Naive thymus-derived CD8-positive, alpha-beta T cell (primary cell): ENCODE data around the gene BRIX1. TPM values are rescaled to one million over a fixed set of nuclear protein-coding genes. Genes with fewer than 3 reads are reported as not detected.
"Not testable (repeated sequence)": the region's sequence is repeated elsewhere in the genome, so short reads cannot be mapped to it uniquely, and the experiment has no call there.

ENCODE experiments used
- ATAC-seq, 2 donors: fragments of 150-1000 bp; cut with Tn5 transposase in 1 of 2; sonication (Bioruptor Pico), chemical (Tn5 transposase) in 1 of 2; 1 replicate in 1 of 2; 2 replicates in 1 of 2; pipeline ENCODE4 v1.10.0; 2021; ENCODE audit warnings: mild to moderate bottlenecking in 2 of 2, moderate library complexity in 2 of 2
- POLR2A ChIA-PET: fragments of 350-600 bp; sonication (Branson Sonifier 250); formaldehyde crosslinking; loops from one replicate; lab custom pipeline; 2021; ENCODE audit warnings: antibody characterized with exemption; lab: Charles Lee
- DNase-seq, 10 donors: peaks; one replicate each; pipeline versions ENCODE4 v3.0.0 to v3.0.0-alpha.2; 2020 to 2022
- H3K27ac Mint-ChIP-seq, 10 donors: one replicate each; pipeline ENCODE4 v1.8.0; 2020 to 2022; ENCODE audit warnings: mild to moderate bottlenecking in 10 of 10, mixed read lengths in 10 of 10, moderate library complexity in 4 of 10, inconsistent platforms in 1 of 10
- H3K27me3 Mint-ChIP-seq, 5 donors: one replicate each; pipeline ENCODE4 v1.8.0; 2021 to 2022; ENCODE audit warnings: mixed read lengths in 5 of 5
- H3K36me3 Mint-ChIP-seq, 3 donors: one replicate each; pipeline ENCODE4 v1.8.0; 2020 to 2022; ENCODE audit warnings: mixed read lengths in 3 of 3, mild to moderate bottlenecking in 2 of 3, inconsistent platforms in 1 of 3
- H3K4me1 Mint-ChIP-seq, 4 donors: one replicate each; pipeline ENCODE4 v1.8.0; 2021 to 2022; ENCODE audit warnings: mixed read lengths in 4 of 4
- H3K4me3 Mint-ChIP-seq, 10 donors: one replicate each; pipeline ENCODE4 v1.8.0; 2020 to 2022; ENCODE audit warnings: mild to moderate bottlenecking in 10 of 10, mixed read lengths in 10 of 10, moderate library complexity in 6 of 10, inconsistent platforms in 1 of 10
- H3K9me3 Mint-ChIP-seq, 9 donors: one replicate each; pipeline ENCODE4 v1.8.0; 2020 to 2022; ENCODE audit warnings: mixed read lengths in 9 of 9, mild to moderate bottlenecking in 3 of 9, inconsistent platforms in 1 of 9, moderate library complexity in 1 of 9
- polyA plus RNA-seq, 3 donors: library from polyadenylated mRNA; unstranded; fragments of 300-500 nt; fragmentation: Illumina TruSeq; gene quantifications; one replicate each; pipeline ENCODE4 v1.2.3, GENCODE V29; 2021
- total RNA-seq, 8 experiments: library from RNA in 2 of 8; stranded (reverse) in 2 of 8; gene quantifications; one replicate each; pipeline ENCODE4 v1.2.3 and lab custom pipeline; 2021 to 2026

The BRIX1 gene
- total and polyA plus RNA-seq, 5 experiments from 2014 or later = 36.8 to 49.9 (median 43.4) TPM

- Mint-ChIP-seq H3K4me1 (peaks cover 23 to 44% (median 36%) of the 10 kb centered on the region in 4 donors), H3K36me3 (peaks cover 0 to 43% (median 5%) of the 10 kb centered on the region in 3 donors), H3K27ac (no peak overlapping the region), H3K9me3 (no peaks in the 10 kb centered on the region), H3K4me3 (no peak overlapping the region), H3K27me3 (no peaks in the 10 kb centered on the region)
- no peak for DNase-seq
- POLR2A ChIA-PET = interaction anchor here (0.7 to 1.6 kb wide), 2 partner anchors 17 to 271 kb away, joined by 6 to 7 read pairs; partner anchors contain the start of genes BRIX1 and RAD1
- ATAC-seq = no peak
Observed at GRCh38 chr5:34932947-34933346, 17.4 kb downstream of the BRIX1 start.

- POLR2A ChIA-PET = interaction anchor here (0.7 kb wide), 1 partner anchor 762 kb away, joined by 6 read pairs; no protein-coding TSS in a partner anchor
- Mint-ChIP-seq H3K9me3 (no peaks in the 10 kb centered on the region), H3K27ac (peak overlapping the region in 1 of 10 donors; percentile 58), H3K36me3 (peaks cover 15 to 78% (median 26%) of the 10 kb centered on the region in 3 donors), H3K4me3 (no peak overlapping the region), H3K27me3 (no peaks in the 10 kb centered on the region), H3K4me1 (no peaks in the 10 kb centered on the region)
- ATAC-seq = no peak
- DNase-seq = no peak
Observed at GRCh38 chr5:34941936-34942335, 26.4 kb downstream of the BRIX1 start.

GRCh38 chr5:34944044-34944443 is 28.5 kb downstream of the BRIX1 start:
- peaks cover 10 to 78% (median 22%) of the 10 kb centered on the region in 3 donors for H3K36me3 Mint-ChIP-seq
- DNase-seq = no peak
- H3K4me3 Mint-ChIP-seq = no peak overlapping the region
- no peaks in the 10 kb centered on the region for H3K9me3 Mint-ChIP-seq
- peaks cover 0 to 2% (median 0%) of the 10 kb centered on the region in 4 donors for H3K4me1 Mint-ChIP-seq
- no peak for ATAC-seq
- POLR2A ChIA-PET = no interaction called here
- peak overlapping the region in 1 of 10 donors; percentile 23 for H3K27ac Mint-ChIP-seq
- H3K27me3 Mint-ChIP-seq = no peaks in the 10 kb centered on the region

- DNase-seq (no peak), ATAC-seq (no peak)
- Mint-ChIP-seq H3K27me3 (no peaks in the 10 kb centered on the region), H3K27ac (no peak overlapping the region), H3K9me3 (no peaks in the 10 kb centered on the region), H3K36me3 (peaks cover 10 to 79% (median 23%) of the 10 kb centered on the region in 3 donors), H3K4me1 (peaks cover 0 to 2% (median 0%) of the 10 kb centered on the region in 4 donors), H3K4me3 (no peak overlapping the region)
- POLR2A ChIA-PET = no interaction called here
Observed at GRCh38 chr5:34944460-34945047, 29.0 kb downstream of the BRIX1 start.

- DNase-seq = no peak
- H3K27me3 Mint-ChIP-seq = no peaks in the 10 kb centered on the region
- peaks cover 0 to 8% (median 0%) of the 10 kb centered on the region in 4 donors for H3K4me1 Mint-ChIP-seq
- H3K27ac Mint-ChIP-seq = peak overlapping the region in 1 of 10 donors; percentile 23
- H3K4me3 Mint-ChIP-seq = no peak overlapping the region
- ATAC-seq = no peak
- POLR2A ChIA-PET = no interaction called here
- peaks cover 0 to 42% (median 15%) of the 10 kb centered on the region in 3 donors for H3K36me3 Mint-ChIP-seq
- H3K9me3 Mint-ChIP-seq = no peaks in the 10 kb centered on the region
Observed at GRCh38 chr5:34957321-34957720, 41.8 kb downstream of the BRIX1 start.

GRCh38 chr5:34957857-34958690 is 42.6 kb downstream of the BRIX1 start:
- H3K36me3 Mint-ChIP-seq = peaks cover 0 to 36% (median 15%) of the 10 kb centered on the region in 3 donors
- POLR2A ChIA-PET = no interaction called here
- DNase-seq (peak in 1 of 10 donors; percentile 7), ATAC-seq (peak; percentile 52 to 53)
- H3K4me1 Mint-ChIP-seq = peaks cover 0 to 8% (median 0%) of the 10 kb centered on the region in 4 donors
- peak overlapping the region in 6 of 10 donors; percentile 27 to 69 (median 36) for H3K27ac Mint-ChIP-seq
- H3K27me3 Mint-ChIP-seq = no peaks in the 10 kb centered on the region
- no peak overlapping the region for H3K4me3 Mint-ChIP-seq
- H3K9me3 Mint-ChIP-seq = no peaks in the 10 kb centered on the region

- DNase-seq = no peak
- Mint-ChIP-seq H3K4me3 (no peak overlapping the region), H3K27ac (peak overlapping the region in 6 of 10 donors; percentile 7 to 46 (median 26)), H3K27me3 (no peaks in the 10 kb centered on the region), H3K36me3 (peaks cover 0 to 24% (median 12%) of the 10 kb centered on the region in 3 donors), H3K9me3 (no peaks in the 10 kb centered on the region), H3K4me1 (peaks cover 0 to 8% (median 0%) of the 10 kb centered on the region in 4 donors)
- POLR2A ChIA-PET = no interaction called here
- no peak for ATAC-seq
Observed at GRCh38 chr5:34959323-34959722, 43.8 kb downstream of the BRIX1 start.

- ATAC-seq (no peak), DNase-seq (no peak)
- Mint-ChIP-seq H3K27me3 (no peaks in the 10 kb centered on the region), H3K4me1 (peaks cover 0 to 1% (median 0%) of the 10 kb centered on the region in 4 donors), H3K9me3 (peaks cover 4 to 15% (median 11%) of the 10 kb centered on the region in 9 donors), H3K36me3 (peaks cover 3 to 15% (median 11%) of the 10 kb centered on the region in 3 donors), H3K4me3 (no peak overlapping the region), H3K27ac (no peak overlapping the region)
- POLR2A ChIA-PET = no interaction called here
Observed at GRCh38 chr5:34967540-34967939, 52.0 kb downstream of the BRIX1 start.

GRCh38 chr5:34968258-34968657 is 52.7 kb downstream of the BRIX1 start:
- H3K4me1 Mint-ChIP-seq = peaks cover 0 to 1% (median 0%) of the 10 kb centered on the region in 4 donors
- peaks cover 3 to 15% (median 11%) of the 10 kb centered on the region in 3 donors for H3K36me3 Mint-ChIP-seq
- peaks cover 4 to 15% (median 11%) of the 10 kb centered on the region in 9 donors for H3K9me3 Mint-ChIP-seq
- ATAC-seq = no peak
- POLR2A ChIA-PET = no interaction called here
- no peak for DNase-seq
- no peak overlapping the region for H3K4me3 Mint-ChIP-seq
- H3K27me3 Mint-ChIP-seq = no peaks in the 10 kb centered on the region
- H3K27ac Mint-ChIP-seq = no peak overlapping the region

- Mint-ChIP-seq H3K27ac (no peak overlapping the region), H3K27me3 (peaks cover 0 to 2% (median 0%) of the 10 kb centered on the region in 5 donors), H3K36me3 (peaks cover 3 to 15% (median 11%) of the 10 kb centered on the region in 3 donors), H3K4me3 (no peak overlapping the region), H3K4me1 (no peaks in the 10 kb centered on the region), H3K9me3 (peaks cover 4 to 13% (median 10%) of the 10 kb centered on the region in 9 donors)
- DNase-seq (no peak), ATAC-seq (no peak)
- POLR2A ChIA-PET = no interaction called here
Observed at GRCh38 chr5:34970552-34970951, 55.0 kb downstream of the BRIX1 start.

- H3K4me3 Mint-ChIP-seq, H3K36me3 Mint-ChIP-seq, H3K9me3 Mint-ChIP-seq, DNase-seq, H3K4me1 Mint-ChIP-seq, H3K27ac Mint-ChIP-seq, H3K27me3 Mint-ChIP-seq, POLR2A ChIA-PET, ATAC-seq: not testable (repeated sequence)
Observed at GRCh38 chr5:34971655-34972054, 56.1 kb downstream of the BRIX1 start.
